Measurements from ENCODE around the gene NTMT1.
A peak's percentile ranks its signal among the peaks of the same experiment; 100 is the strongest.
"Not testable (repeated sequence)": the region's sequence is repeated elsewhere in the genome, so short reads cannot be mapped to it uniquely, and the experiment has no call there.

Gene NTMT1

GRCh38 chr9:129626079-129626624, at the start of gene NTMT1:
Gene NTMT1, plus strand, starts transcription at chr9:129626163. Its CDS starts 6,541 bp downstream, at chr9:129632704.
- peak; percentile 94 for DNase-seq

GRCh38 chr9:129576546-129577543, 49.1 kb upstream of the NTMT1 start:
- DNase-seq, result no peak

- DNase-seq, result no peak
Observed at GRCh38 chr9:129579294-129579693, 46.7 kb upstream of the NTMT1 start.

- DNase-seq, result no peak
Observed at GRCh38 chr9:129580211-129580915, 45.6 kb upstream of the NTMT1 start.

- DNase-seq, result no peak
Observed at GRCh38 chr9:129581505-129582189, 44.3 kb upstream of the NTMT1 start.

- DNase-seq, result no peak
Observed at GRCh38 chr9:129582855-129583254, 43.1 kb upstream of the NTMT1 start.

GRCh38 chr9:129583308-129584038, 42.5 kb upstream of the NTMT1 start:
- DNase-seq, result no peak

GRCh38 chr9:129584136-129584535, 41.8 kb upstream of the NTMT1 start:
- DNase-seq, result peak; percentile 55

- no peak for DNase-seq
Observed at GRCh38 chr9:129585352-129585751, 40.6 kb upstream of the NTMT1 start.

- DNase-seq, result no peak
Observed at GRCh38 chr9:129586245-129586644, 39.7 kb upstream of the NTMT1 start.

- DNase-seq, result no peak
Observed at GRCh38 chr9:129586685-129587084, 39.3 kb upstream of the NTMT1 start.

GRCh38 chr9:129587487-129588262, 38.3 kb upstream of the NTMT1 start:
- DNase-seq, result no peak

GRCh38 chr9:129590466-129590865, 35.5 kb upstream of the NTMT1 start:
- no peak for DNase-seq

GRCh38 chr9:129591916-129592315, 34.0 kb upstream of the NTMT1 start:
- DNase-seq, result no peak

- DNase-seq, result not testable (repeated sequence)
Observed at GRCh38 chr9:129592790-129593189, 33.2 kb upstream of the NTMT1 start.

- DNase-seq, result no peak
Observed at GRCh38 chr9:129594632-129595031, 31.3 kb upstream of the NTMT1 start.

GRCh38 chr9:129595311-129595741, 30.6 kb upstream of the NTMT1 start:
- no peak for DNase-seq

- no peak for DNase-seq
Observed at GRCh38 chr9:129595903-129596540, 29.9 kb upstream of the NTMT1 start.

- no peak for DNase-seq
Observed at GRCh38 chr9:129596541-129597331, 29.2 kb upstream of the NTMT1 start.
